ENCODE measurements around the gene APOBEC3H. TPM values are rescaled to one million over a fixed set of nuclear protein-coding genes. Genes with fewer than 3 reads are reported as not detected.

The APOBEC3H gene
- total and polyA plus RNA-seq, 10 donors, result 0.70 to 3.8 (median 2.2) TPM; not detected in 1

- Histone ChIP-seq H3K27ac (no peak overlapping the region), H3K27me3 (replicated peaks in 1 of 7) (no peaks in the 10 kb centered on the region), H3K4me1 (peaks cover 8 to 32% (median 20%) of the 10 kb centered on the region in 6 donors), H3K4me3 (no peak overlapping the region), H3K9me3 (no peaks in the 10 kb centered on the region), H3K36me3 (no peaks in the 10 kb centered on the region)
- WGBS, 5 donors, result 86 to 93% (median 93%) methylated on average over 2 of the region's 2 CpGs
- no peak for TF ChIP-seq POLR2A (IDR thresholded peaks at IDR 0.05)
- TF ChIP-seq POLR2AphosphoS5 (IDR thresholded peaks at IDR 0.05), result no peak
- TF ChIP-seq CTCF (IDR thresholded peaks at IDR 0.05 in 8 of 11, conservative IDR thresholded peaks at IDR 0.05 in 3 of 11), result no peak
- intact Hi-C loops (cut with DNase I; ENCODE audit: low total_unique reads), result no loop called here
- DNase-seq, result no peak
These were observed 6.4 kb downstream of the APOBEC3H start for GRCh38 chr22:39103431-39103830.

- 81 to 93% (median 88%) methylated on average over 2 of the region's 2 CpGs for WGBS, 5 donors
- Histone ChIP-seq H3K4me3 (no peak overlapping the region), H3K36me3 (no peaks in the 10 kb centered on the region), H3K9me3 (no peaks in the 10 kb centered on the region), H3K4me1 (peaks cover 0 to 12% (median 7%) of the 10 kb centered on the region in 6 donors), H3K27me3 (replicated peaks in 1 of 7) (no peaks in the 10 kb centered on the region), H3K27ac (no peak overlapping the region)
- intact Hi-C loops (cut with DNase I; ENCODE audit: low total_unique reads), result no loop called here
- TF ChIP-seq POLR2A (IDR thresholded peaks at IDR 0.05) (no peak), POLR2AphosphoS5 (IDR thresholded peaks at IDR 0.05) (no peak), CTCF (IDR thresholded peaks at IDR 0.05 in 8 of 11, conservative IDR thresholded peaks at IDR 0.05 in 3 of 11) (no peak)
- no peak for DNase-seq
These were observed 9.3 kb downstream of the APOBEC3H start for GRCh38 chr22:39106326-39106725.

GRCh38 chr22:39108487-39108886, 11.4 kb downstream of the APOBEC3H start:
- H3K36me3 ChIP-seq, result no peaks in the 10 kb centered on the region
- DNase-seq, result no peak
- H3K27ac ChIP-seq, result no peak overlapping the region
- no peaks in the 10 kb centered on the region for H3K27me3 ChIP-seq (replicated peaks in 1 of 7)
- intact Hi-C loops (cut with DNase I; ENCODE audit: low total_unique reads), result no loop called here
- H3K4me1 ChIP-seq, result peaks cover 0 to 12% (median 7%) of the 10 kb centered on the region in 6 donors
- no peak for TF ChIP-seq CTCF (IDR thresholded peaks at IDR 0.05 in 8 of 11, conservative IDR thresholded peaks at IDR 0.05 in 3 of 11)
- TF ChIP-seq POLR2AphosphoS5 (IDR thresholded peaks at IDR 0.05), result no peak
- H3K4me3 ChIP-seq, result no peak overlapping the region
- no peaks in the 10 kb centered on the region for H3K9me3 ChIP-seq
- WGBS, 5 donors, result 91 to 99% (median 98%) methylated on average over 4 of the region's 4 CpGs

GRCh38 chr22:39109361-39109760, 12.3 kb downstream of the APOBEC3H start:
- intact Hi-C loops (cut with DNase I; ENCODE audit: low total_unique reads), result no loop called here
- DNase-seq, result no peak
- WGBS, 5 donors, result 49 to 73% (median 51%) methylated on average over 9 of the region's 9 CpGs
- Histone ChIP-seq H3K4me1 (peaks cover 0 to 12% (median 7%) of the 10 kb centered on the region in 6 donors), H3K27me3 (replicated peaks in 1 of 7) (no peaks in the 10 kb centered on the region), H3K4me3 (no peak overlapping the region), H3K27ac (no peak overlapping the region), H3K36me3 (no peaks in the 10 kb centered on the region), H3K9me3 (no peaks in the 10 kb centered on the region)
- TF ChIP-seq POLR2AphosphoS5 (IDR thresholded peaks at IDR 0.05) (no peak), CTCF (IDR thresholded peaks at IDR 0.05 in 8 of 11, conservative IDR thresholded peaks at IDR 0.05 in 3 of 11) (no peak), POLR2A (IDR thresholded peaks at IDR 0.05) (no peak)
